GM23338 (cell line): ENCODE measurements around the gene ARHGEF40. TPM values are rescaled to one million over a fixed set of nuclear protein-coding genes. Genes with fewer than 3 reads are reported as not detected.

Experiments
- ATAC-seq: fragments of 200-7000 bp; cut with Tn5 transposase; 3 replicates; pipeline ENCODE4 v1.9.1; 2020
- DNase-seq: peaks from one replicate; pipeline ENCODE4 v3.0.0-alpha.2; 2015; ENCODE audit warnings: low spot score
- H2AFZ ChIP-seq: fragments of 200-600 bp; sonication (generic); 2 replicates; pipeline ENCODE4 v1.8.0; 2016; ENCODE audit warnings: antibody characterized with exemption, mild to moderate bottlenecking, moderate library complexity
- H3F3A ChIP-seq: fragments of 200-600 bp; sonication (generic); replicated peaks from 2 replicates; pipeline ENCODE4 v1.8.0; 2017; ENCODE audit warnings: antibody characterized with exemption, mixed run types, low read depth
- H3K27ac ChIP-seq: fragments of 200-600 bp; sonication (generic); 2 replicates; pipeline ENCODE4 v1.6.1; 2016; ENCODE audit warnings: low read depth
- H3K27me3 ChIP-seq: fragments of 200-600 bp; sonication (generic); 2 replicates; pipeline ENCODE4 v1.8.0; 2016; ENCODE audit warnings: mild to moderate bottlenecking, mixed run types, moderate library complexity; ENCODE audit not compliant: insufficient read depth
- H3K36me3 ChIP-seq: fragments of 200-600 bp; sonication (generic); 2 replicates; pipeline ENCODE4 v1.8.0; 2016; ENCODE audit warnings: mild to moderate bottlenecking; ENCODE audit not compliant: insufficient read depth
- H3K4me1 ChIP-seq: fragments of 200-600 bp; sonication (generic); 2 replicates; pipeline ENCODE4 v1.8.0; 2016; ENCODE audit warnings: mild to moderate bottlenecking, moderate library complexity; ENCODE audit not compliant: insufficient read depth
- H3K4me2 ChIP-seq: fragments of 200-600 bp; sonication (generic); 2 replicates; pipeline ENCODE4 v1.7.1; 2017; ENCODE audit warnings: mixed run types
- H3K4me3 ChIP-seq: fragments of 200-600 bp; sonication (generic); 2 replicates; pipeline ENCODE4 v1.6.1; 2016; ENCODE audit warnings: mixed run types
- H3K79me2 ChIP-seq: fragments of 200-600 bp; sonication (generic); replicated peaks from 2 replicates; pipeline ENCODE4 v1.8.0; 2017; ENCODE audit warnings: mild to moderate bottlenecking; ENCODE audit not compliant: insufficient read depth
- H3K9me2 ChIP-seq: fragments of 200-600 bp; sonication (generic); 2 replicates; pipeline ENCODE4 v1.8.0; 2017; ENCODE audit not compliant: insufficient read depth
- H4K20me1 ChIP-seq: fragments of 200-600 bp; sonication (generic); replicated peaks from 2 replicates; pipeline ENCODE4 v1.8.0; 2017; ENCODE audit warnings: mild to moderate bottlenecking; ENCODE audit not compliant: insufficient read depth
- H3K27ac Mint-ChIP-seq: 2 replicates; pipeline ENCODE4 v1.8.0; 2020; ENCODE audit warnings: inconsistent platforms, mild to moderate bottlenecking, moderate library complexity, mixed read lengths
- H3K27me3 Mint-ChIP-seq: 3 replicates; pipeline ENCODE4 v1.8.0; 2022; ENCODE audit warnings: low read depth, mild to moderate bottlenecking, moderate library complexity, mixed read lengths, inconsistent platforms; ENCODE audit not compliant: insufficient read depth, poor library complexity
- H3K36me3 Mint-ChIP-seq: 3 replicates; pipeline ENCODE4 v1.8.0; 2021; ENCODE audit warnings: low read depth, mild to moderate bottlenecking, inconsistent platforms, moderate library complexity, mixed read lengths
- H3K4me1 Mint-ChIP-seq: 3 replicates; pipeline ENCODE4 v1.8.0; 2020; ENCODE audit warnings: mild to moderate bottlenecking, inconsistent platforms, mixed read lengths
- H3K4me3 Mint-ChIP-seq: 3 replicates; pipeline ENCODE4 v1.8.0; 2021; ENCODE audit warnings: moderate library complexity, mild to moderate bottlenecking, inconsistent platforms, mixed read lengths
- H3K9me3 Mint-ChIP-seq: 3 replicates; pipeline ENCODE4 v1.8.0; 2020; ENCODE audit warnings: moderate library complexity, mild to moderate bottlenecking, inconsistent platforms, mixed read lengths
- ETS1 ChIP-seq: IDR thresholded peaks from 2 replicates; pipeline ENCODE4 v1.6.1; 2016; ENCODE audit warnings: antibody characterized with exemption
- EZH2phosphoT487 ChIP-seq: fragments of 200-600 bp; sonication (generic); IDR thresholded peaks from one replicate; pipeline ENCODE4 v1.8.1; 2018; ENCODE audit warnings: antibody characterized with exemption; ENCODE audit not compliant: unreplicated experiment
- REST ChIP-seq: IDR thresholded peaks from one replicate; pipeline ENCODE4 v1.6.1; 2018; ENCODE audit warnings: antibody characterized with exemption; ENCODE audit not compliant: unreplicated experiment
- ZNF462 ChIP-seq: fragments of 250-450 bp; sonication (Bioruptor Pico); IDR thresholded peaks from 2 replicates; pipeline ENCODE4 v1.5.0; 2020; ENCODE audit warnings: mild to moderate bottlenecking, moderate library complexity
- polyA plus RNA-seq: library from polyadenylated mRNA; unstranded; fragments of >200 nt; fragmentation: Nextera tagmentation; extraction: Ambion mirVana; gene quantifications from 2 replicates; pipeline ENCODE4 v1.2.1, GENCODE V29; 2016
- total RNA-seq: library from RNA; depleted of rRNA; stranded (reverse); fragments of >200 nt; shearing (Covaris generic); gene quantifications from 2 replicates; pipeline ENCODE4 v1.2.3, GENCODE V29; 2014

Gene ARHGEF40
- total and polyA plus RNA-seq, 2 experiments from 2014 or later = 17.7 to 44.6 TPM

GRCh38 chr14:21084396-21084795, 14.3 kb downstream of the ARHGEF40 start:
- Histone ChIP-seq H3K9me2 (no peaks in the 10 kb centered on the region), H3K36me3 (peaks cover 14% of the 10 kb centered on the region; the same call in 1 of the 2 replicates), H4K20me1 (peaks cover 8% of the 10 kb centered on the region), H2AFZ (no peak overlapping the region), H3K4me2 (no peak overlapping the region), H3K27me3 (no peaks in the 10 kb centered on the region), H3K27ac (no peak overlapping the region), H3F3A (peaks cover 16% of the 10 kb centered on the region; the same call in 1 of the 2 replicates), H3K79me2 (no peaks in the 10 kb centered on the region), H3K4me1 (peaks cover 7% of the 10 kb centered on the region; the same call in 1 of the 2 replicates), H3K4me3 (no peak overlapping the region)
- Mint-ChIP-seq H3K9me3 (peaks cover 4% of the 10 kb centered on the region; the same call in 2 of the 3 replicates), H3K4me1 (peaks cover 27% of the 10 kb centered on the region), H3K4me3 (no peak overlapping the region), H3K36me3 (peaks cover 89% of the 10 kb centered on the region), H3K27ac (no peak overlapping the region), H3K27me3 (peaks cover 22% of the 10 kb centered on the region)
- DNase-seq (no peak), ATAC-seq (no peak)
- TF ChIP-seq EZH2phosphoT487 (no peak), REST (no peak), ETS1 (no peak), ZNF462 (no peak)
